HG03280 (cell line): Measurements from ENCODE around the gene C1orf167.

Source experiments
- ATAC-seq: cut with Tn5 transposase; IDR thresholded peaks from one replicate; pipeline ENCODE4 v1.9.1; 2021; ENCODE audit warnings: mild to moderate bottlenecking, moderate library complexity; ENCODE audit not compliant: unreplicated experiment

C1orf167 gene

DNA sequence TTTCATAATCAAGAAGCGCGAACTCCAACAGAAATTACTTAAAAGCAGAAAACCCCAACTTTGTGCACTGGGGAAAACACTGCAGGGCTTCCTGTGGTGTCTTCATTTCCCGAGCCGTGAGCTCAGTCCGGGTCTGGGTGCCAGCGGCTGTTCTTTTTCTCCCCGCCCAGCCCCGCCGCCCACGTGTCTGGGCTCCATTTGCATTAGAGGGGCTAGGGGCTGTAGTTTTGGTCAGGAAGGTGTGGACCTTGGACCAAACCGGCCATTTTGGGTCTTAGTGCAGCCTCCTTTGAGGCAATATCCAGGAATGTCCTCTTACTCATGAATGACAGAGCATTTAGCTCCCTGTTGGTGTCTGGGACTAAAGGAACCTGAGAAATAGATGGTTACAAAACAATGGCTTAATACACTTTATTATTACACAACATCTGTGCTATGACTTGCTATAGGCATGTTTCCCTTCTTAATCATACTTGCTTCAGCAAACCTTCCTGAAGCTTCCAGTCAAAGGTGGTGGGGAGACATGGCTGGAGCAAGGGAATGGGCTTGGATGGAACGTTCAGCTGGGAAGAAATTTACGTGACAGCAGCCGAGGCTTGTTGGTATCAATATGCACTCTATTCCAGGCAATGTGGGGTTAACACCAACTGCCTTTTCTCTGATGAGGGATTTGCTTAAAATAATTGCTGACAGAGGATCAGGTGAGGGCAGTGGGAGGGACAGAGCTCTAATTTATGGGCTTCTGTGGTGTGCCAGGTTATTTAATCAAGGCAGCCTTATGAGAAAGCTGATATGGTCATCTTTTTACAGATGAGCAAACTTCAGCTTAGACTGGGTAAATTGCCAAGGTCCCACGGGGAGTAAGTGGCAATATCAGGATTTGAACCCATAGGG lies 25.0 kb upstream of the C1orf167 start:
- ATAC-seq = peak; percentile 20

DNA sequence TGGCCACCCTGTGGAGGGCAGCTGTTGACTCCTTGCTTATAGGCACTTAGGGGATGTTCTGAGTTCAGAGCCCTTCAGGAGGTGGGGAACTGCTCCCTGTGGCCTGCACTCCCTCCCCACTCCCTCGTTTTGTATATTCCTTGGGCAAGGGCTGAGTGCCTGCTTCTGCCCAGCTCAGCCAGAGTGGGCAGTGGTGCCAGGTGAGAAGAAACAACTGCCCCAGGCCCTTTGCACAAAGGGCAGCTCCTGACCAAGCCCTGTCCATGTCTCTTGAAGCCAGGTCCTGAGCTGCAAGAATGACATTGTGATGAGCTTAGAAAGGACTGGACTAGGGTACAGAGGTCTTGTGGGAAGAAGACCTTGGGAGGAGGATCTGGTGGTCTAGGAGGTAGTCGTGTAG lies 23.9 kb upstream of the C1orf167 start:
- ATAC-seq = no peak

DNA sequence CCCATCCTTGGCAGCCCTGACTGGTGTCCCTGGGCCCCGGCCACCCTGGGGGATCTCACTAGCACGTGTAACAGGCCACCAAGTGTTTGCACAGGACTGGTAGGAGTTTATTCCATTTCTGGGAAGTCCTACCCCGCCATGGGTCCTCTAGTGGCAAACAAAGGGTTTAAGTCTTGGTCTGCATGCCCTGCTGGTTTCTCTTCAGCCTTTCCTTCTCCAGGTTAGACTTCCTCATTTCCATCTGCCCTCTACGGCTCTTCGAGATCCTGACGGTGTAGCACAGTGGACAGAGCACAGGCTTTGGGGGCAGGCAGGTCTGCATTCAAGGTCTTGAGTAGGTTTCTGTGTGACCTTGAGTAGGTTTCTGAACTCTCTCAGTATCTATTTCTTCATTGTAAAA lies 23.2 kb upstream of the C1orf167 start:
- ATAC-seq = no peak

- no peak for ATAC-seq
These were observed 21.5 kb upstream of the C1orf167 start for GRCh38 chr1:11740258-11741192.

DNA sequence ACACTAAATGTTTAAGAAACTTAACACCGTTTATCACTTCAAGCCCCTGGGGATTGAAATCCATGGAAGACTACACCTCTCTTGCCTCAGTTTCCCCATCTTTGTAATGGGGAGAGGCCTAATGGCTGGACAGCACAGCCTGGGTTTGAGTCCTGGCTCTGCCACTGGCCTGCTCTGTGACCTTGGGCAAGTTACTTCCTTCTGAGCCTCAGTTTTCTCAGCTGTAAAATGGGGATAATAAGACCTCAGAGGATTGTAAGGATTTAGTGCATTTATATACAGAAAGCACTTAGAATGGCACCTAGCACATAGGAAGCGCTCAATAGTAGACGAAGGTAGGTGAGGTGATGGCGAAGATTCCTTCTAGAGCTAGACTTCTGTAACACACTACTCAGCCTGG lies 20.5 kb upstream of the C1orf167 start:
- ATAC-seq = no peak

GRCh38 chr1:11741919-11742558 lies 20.0 kb upstream of the C1orf167 start:
- ATAC-seq = no peak

GRCh38 chr1:11744287-11744686 lies 17.7 kb upstream of the C1orf167 start:
- ATAC-seq = no peak

- ATAC-seq = no peak
These were observed 15.9 kb upstream of the C1orf167 start for GRCh38 chr1:11746092-11746491.

GRCh38 chr1:11746795-11747487 lies 15.1 kb upstream of the C1orf167 start:
- no peak for ATAC-seq

GRCh38 chr1:11748294-11749202 lies 13.4 kb upstream of the C1orf167 start:
- ATAC-seq = no peak

DNA sequence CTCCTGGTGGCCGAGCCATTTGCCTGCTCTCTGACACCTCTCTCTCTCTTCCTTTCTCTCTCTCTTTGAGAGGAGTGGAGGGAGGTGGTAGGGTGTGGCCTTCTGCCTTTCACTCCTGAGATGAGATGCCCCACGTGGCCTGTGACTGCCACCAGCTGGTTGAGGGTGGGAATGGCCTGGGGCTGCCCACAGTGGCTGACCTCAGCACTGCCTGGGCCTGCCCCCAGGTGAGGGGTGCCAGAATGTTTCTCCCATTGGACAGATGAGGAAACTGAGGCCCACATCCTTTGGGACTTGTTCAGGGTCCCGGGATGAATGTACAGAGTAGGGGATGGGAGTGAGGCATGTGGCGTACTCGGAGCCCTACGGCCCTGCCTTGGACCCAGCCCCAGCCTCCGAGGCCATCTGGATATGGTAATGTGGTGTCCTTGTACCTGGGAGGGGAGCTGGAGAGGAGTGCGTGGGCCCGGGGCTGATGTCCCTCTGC lies 12.7 kb upstream of the C1orf167 start:
- no peak for ATAC-seq

GRCh38 chr1:11749996-11750395 lies 12.0 kb upstream of the C1orf167 start:
- no peak for ATAC-seq

DNA sequence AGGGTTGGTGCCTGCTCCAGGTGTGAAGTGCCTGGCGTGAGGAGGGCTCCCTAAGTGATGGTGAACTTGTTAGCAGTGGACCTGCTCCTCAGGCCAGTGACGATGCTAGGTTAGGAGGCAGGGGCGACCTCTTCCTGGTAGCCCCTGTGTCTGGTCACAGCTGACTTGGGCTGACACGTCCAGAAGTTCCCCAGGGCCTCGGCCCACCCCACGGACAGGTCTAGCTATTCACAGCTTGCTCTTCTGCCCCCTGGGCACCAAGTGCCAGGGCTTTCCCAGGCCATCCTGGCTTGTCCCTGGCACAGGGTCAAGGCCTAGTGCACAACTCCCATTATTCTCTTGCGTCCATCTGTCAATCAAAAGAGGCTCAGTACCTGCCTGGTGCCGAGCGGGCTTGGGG lies 10.9 kb upstream of the C1orf167 start:
- ATAC-seq = no peak

DNA sequence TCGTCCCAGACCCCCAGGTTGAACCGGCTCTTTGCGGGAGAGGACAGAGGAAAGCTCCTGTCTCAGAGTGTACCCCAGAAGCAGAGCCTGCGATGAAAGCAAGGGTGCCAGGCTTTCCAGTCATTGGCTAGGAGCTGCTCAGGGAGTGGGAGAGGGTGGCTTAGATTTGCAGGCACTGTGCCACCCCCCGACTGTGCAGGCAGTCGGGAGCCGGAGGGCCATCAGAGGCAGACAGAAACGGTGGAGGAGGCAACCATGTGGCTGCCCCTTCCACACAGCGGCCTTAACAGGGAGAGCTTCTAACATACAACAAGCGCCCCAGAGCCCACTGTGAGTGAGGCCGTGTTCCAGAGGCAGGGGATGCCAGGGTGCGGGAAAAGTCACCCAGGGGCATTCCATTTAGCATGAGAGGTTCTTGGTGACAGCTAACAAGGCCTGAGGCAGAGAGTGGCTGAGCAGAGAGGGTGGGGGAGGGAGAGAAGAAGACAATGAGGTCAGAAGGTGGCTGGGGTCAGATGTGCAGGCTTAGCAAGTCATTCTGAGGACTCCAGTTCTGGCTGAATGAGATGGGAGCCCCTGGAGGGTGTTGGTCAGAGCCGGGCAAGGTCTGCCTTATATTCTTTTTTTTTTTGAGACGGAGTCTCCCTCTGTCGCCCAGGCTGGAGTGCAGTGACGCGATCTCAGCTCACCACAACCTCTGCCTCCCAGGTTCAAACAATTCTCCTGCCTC lies 9.5 kb upstream of the C1orf167 start:
- no peak for ATAC-seq

GRCh38 chr1:11753555-11754208 lies 8.3 kb upstream of the C1orf167 start:
- no peak for ATAC-seq

- ATAC-seq = no peak
These were observed 4.9 kb upstream of the C1orf167 start for GRCh38 chr1:11757047-11757446.

- ATAC-seq = no peak
These were observed 2.2 kb upstream of the C1orf167 start for GRCh38 chr1:11759791-11760190.

DNA sequence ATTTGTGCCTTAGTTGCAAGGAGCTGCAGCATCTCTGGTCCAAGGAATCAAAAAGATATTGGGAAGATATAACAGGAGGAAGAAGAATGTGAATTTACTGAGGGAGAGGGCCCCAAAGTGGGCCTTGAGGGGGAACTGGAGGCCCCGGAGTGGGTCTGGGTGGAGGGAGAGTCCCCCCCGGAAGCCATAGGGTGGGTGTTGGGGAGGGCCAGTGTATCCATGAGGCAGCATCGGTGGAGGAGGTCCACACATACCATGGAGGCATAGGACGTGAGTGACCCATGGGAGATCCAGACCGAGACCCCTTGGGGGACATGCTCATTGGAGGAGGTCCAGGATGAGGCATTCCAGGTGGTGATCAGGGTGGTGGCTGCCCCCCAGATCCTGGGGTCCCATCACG lies 708 bp upstream of the C1orf167 start:
- ATAC-seq = no peak
